Measurements from ENCODE around the gene ZNF286A.
"Not testable (repeated sequence)": the region's sequence is repeated elsewhere in the genome, so short reads cannot be mapped to it uniquely, and the experiment has no call there.

Gene ZNF286A

DNA sequence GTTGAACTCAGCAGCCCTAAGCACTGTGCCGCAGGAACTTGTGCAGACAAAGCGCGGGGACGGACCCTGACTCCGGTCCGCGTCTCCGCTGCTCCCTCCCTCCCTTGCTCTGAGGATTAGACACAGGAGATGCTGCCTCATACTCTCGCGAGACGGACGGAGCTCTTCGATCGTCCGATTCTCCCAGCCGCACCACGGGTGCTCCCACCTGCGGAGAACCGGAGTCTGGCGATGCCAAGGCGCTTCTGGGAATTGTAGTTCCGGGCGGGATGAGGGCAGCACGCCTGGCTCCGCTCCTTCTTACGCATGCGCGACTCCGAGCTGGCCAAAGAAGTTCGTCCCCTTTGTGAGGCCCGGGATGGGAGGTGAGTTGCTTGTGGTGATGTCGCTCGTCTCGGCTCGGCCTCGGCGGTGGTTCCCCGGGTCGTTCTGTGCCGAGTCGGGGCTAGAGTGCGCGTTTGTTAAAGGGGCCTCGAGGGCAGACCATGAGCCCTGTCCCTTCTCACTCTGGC, at the start of gene ZNF286A:
Gene ZNF286A, plus strand, starts transcription at position 340 of the 512 bp plus-strand sequence. CDS start 578 bp downstream, outside the sequence.
- peak within 1 kb of the TSS; percentile 71 to 80 for H3K4me3 ChIP-seq (ENCODE audit: low read length in 2 of 2)
- H3K4me1 ChIP-seq (ENCODE audit: control insufficient read depth, insufficient read depth, low read length); H3K9me3 ChIP-seq (ENCODE audit: control insufficient read depth in 2 of 2, low read length in 2 of 2); H3K36me3 ChIP-seq (ENCODE audit: control insufficient read depth in 2 of 2, insufficient read depth in 2 of 2, low read length in 2 of 2); H3K27me3 ChIP-seq (ENCODE audit: control insufficient read depth in 1 of 2, insufficient read depth in 2 of 2, low read length in 2 of 2); H3K27ac ChIP-seq (ENCODE audit: low read length): not testable (repeated sequence)
- H3K9ac ChIP-seq (ENCODE audit: low read length in 2 of 2): peak within 1 kb of the TSS; percentile 29 to 76

DNA sequence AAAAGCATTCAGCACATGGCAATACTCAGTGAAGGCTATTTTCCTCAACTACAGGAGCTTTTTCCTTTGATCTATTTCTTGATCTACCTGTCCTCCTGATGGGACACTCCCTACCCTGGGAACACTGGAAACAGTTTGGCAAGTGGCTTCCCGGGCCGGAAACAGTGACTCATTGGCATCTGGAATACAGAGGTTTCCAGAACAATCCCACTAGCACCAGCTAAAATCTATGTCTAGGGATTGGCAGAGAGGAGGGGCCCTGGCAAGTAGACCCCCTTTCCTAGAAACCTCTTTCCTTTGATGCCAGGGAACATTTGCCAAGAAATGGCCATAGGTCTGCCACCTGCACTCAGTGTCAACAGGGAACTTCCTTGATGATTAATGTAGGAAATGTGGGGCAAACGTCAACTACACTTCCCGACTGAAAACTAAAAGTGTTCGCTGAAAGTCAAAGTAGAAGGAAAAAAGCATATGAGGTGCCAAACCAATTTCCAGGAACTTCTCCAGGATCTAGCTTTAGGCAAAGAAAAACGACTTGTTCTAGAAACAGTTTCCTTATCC, 49.6 kb upstream of the ZNF286A start:
- Histone ChIP-seq H3K27ac (ENCODE audit: low read length) (peak overlapping the region; percentile 41), H3K27me3 (ENCODE audit: control insufficient read depth in 1 of 2, insufficient read depth in 2 of 2, low read length in 2 of 2) (no peaks in the 10 kb centered on the region), H3K36me3 (ENCODE audit: control insufficient read depth in 2 of 2, insufficient read depth in 2 of 2, low read length in 2 of 2) (no peaks in the 10 kb centered on the region), H3K4me1 (ENCODE audit: control insufficient read depth, insufficient read depth, low read length) (peaks cover 25% of the 10 kb centered on the region), H3K4me3 (ENCODE audit: low read length in 2 of 2) (peak overlapping the region in 1 of 2 donors; percentile 84), H3K9ac (ENCODE audit: low read length in 2 of 2) (no peak overlapping the region), H3K9me3 (ENCODE audit: control insufficient read depth in 2 of 2, low read length in 2 of 2) (no peaks in the 10 kb centered on the region)

DNA sequence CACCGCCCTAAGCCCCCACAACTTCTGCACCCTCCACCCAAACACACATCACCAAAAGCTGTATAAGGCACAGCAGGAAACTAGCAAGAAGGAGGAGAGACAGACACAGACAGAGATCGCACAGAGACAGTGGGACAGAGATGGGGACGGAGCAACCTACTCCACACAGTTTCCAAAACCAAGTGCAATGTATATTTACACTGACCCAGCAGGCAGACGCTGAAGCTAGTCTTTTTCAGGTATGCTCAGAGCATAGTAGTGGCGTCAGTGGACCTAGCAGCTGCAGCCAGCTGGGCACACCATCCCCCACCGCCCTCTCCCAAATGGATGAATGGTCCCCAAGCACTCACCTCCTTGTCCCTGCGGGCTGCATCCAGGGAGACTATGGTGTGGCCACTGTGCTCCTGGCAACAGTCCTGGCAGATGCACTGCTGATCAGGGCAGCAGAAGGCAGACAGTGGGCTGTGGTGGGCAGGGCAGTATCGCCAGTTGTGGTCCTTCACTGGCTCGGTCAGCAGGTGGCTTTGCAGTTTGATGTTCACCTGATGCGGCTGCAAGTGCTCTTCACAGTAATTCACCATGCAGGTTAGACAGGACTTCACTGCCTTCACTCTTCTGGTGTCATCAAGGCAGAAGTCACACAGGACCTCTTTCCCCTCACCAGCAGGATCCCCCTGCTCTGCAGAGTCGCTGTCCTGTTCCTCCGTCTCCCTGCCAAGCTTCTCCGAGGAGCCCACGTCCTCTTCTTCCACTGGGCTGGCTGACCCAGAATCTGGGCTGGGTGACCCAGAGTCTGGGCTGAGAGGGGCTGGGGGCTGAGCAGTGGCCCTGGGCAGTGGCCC, 48.6 kb upstream of the ZNF286A start:
- H3K4me3 ChIP-seq (ENCODE audit: low read length in 2 of 2): peak overlapping the region; percentile 72 to 84
- H3K4me1 ChIP-seq (ENCODE audit: control insufficient read depth, insufficient read depth, low read length): peaks cover 25% of the 10 kb centered on the region
- H3K9ac ChIP-seq (ENCODE audit: low read length in 2 of 2): peak overlapping the region; percentile 53 to 84
- peak overlapping the region; percentile 73 for H3K27ac ChIP-seq (ENCODE audit: low read length)
- no peaks in the 10 kb centered on the region for H3K36me3 ChIP-seq (ENCODE audit: control insufficient read depth in 2 of 2, insufficient read depth in 2 of 2, low read length in 2 of 2)
- no peaks in the 10 kb centered on the region for H3K27me3 ChIP-seq (ENCODE audit: control insufficient read depth in 1 of 2, insufficient read depth in 2 of 2, low read length in 2 of 2)
- H3K9me3 ChIP-seq (ENCODE audit: control insufficient read depth in 2 of 2, low read length in 2 of 2): no peaks in the 10 kb centered on the region

DNA sequence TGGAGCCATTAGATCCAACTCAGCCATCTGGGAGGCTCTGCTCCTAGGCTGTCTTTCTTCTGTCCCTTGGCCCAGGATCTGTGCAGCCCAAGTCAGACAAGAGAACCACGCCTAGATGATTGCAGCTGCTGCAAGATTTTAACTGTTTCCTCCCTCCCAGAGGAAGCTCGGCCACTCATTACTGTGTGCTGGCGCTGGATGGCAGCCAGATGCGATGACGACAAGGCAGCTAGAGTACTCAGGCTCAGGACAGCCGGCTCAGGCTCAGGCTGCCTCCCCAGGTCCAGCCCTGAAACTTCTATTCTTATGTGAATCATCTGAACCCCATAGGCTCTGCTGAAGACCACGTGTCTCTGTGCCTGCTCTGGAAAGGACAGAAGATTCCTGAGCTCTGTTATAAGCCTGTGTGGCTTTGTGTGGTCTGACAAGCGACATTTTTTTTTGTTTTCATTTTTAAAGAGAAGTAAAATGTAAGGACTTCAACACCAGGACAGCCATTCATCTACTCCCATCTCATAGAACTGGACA, 47.9 kb upstream of the ZNF286A start:
- H3K27ac ChIP-seq (ENCODE audit: low read length): peak overlapping the region; percentile 73
- H3K9ac ChIP-seq (ENCODE audit: low read length in 2 of 2): peak overlapping the region; percentile 53 to 84
- peak overlapping the region; percentile 72 to 84 for H3K4me3 ChIP-seq (ENCODE audit: low read length in 2 of 2)
- no peaks in the 10 kb centered on the region for H3K27me3 ChIP-seq (ENCODE audit: control insufficient read depth in 1 of 2, insufficient read depth in 2 of 2, low read length in 2 of 2)
- peaks cover 25% of the 10 kb centered on the region for H3K4me1 ChIP-seq (ENCODE audit: control insufficient read depth, insufficient read depth, low read length)
- no peaks in the 10 kb centered on the region for H3K9me3 ChIP-seq (ENCODE audit: control insufficient read depth in 2 of 2, low read length in 2 of 2)
- no peaks in the 10 kb centered on the region for H3K36me3 ChIP-seq (ENCODE audit: control insufficient read depth in 2 of 2, insufficient read depth in 2 of 2, low read length in 2 of 2)

DNA sequence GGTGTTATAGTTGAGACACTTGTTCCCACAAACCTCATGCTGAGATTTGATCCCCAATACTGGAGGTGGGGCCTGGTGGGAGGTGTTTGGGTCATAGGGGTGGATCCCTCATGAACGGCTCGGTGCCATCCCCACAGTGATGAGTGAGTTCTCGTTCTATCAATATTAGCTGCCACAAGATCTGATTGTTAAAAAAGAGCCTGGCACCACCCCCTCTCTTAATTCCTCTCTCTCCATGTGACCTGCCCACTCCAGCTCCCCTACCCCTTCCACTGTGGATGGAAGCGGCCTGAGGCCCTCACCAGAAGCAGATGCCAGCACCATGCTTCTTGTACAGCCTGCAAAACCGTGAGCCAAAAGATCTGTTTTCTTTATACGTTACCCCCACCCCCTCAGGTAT, 46.6 kb upstream of the ZNF286A start:
- Histone ChIP-seq H3K27ac (ENCODE audit: low read length) (no peak overlapping the region), H3K4me3 (ENCODE audit: low read length in 2 of 2) (no peak overlapping the region), H3K4me1 (ENCODE audit: control insufficient read depth, insufficient read depth, low read length) (peaks cover 25% of the 10 kb centered on the region), H3K27me3 (ENCODE audit: control insufficient read depth in 1 of 2, insufficient read depth in 2 of 2, low read length in 2 of 2) (no peaks in the 10 kb centered on the region), H3K9me3 (ENCODE audit: control insufficient read depth in 2 of 2, low read length in 2 of 2) (no peaks in the 10 kb centered on the region), H3K36me3 (ENCODE audit: control insufficient read depth in 2 of 2, insufficient read depth in 2 of 2, low read length in 2 of 2) (no peaks in the 10 kb centered on the region), H3K9ac (ENCODE audit: low read length in 2 of 2) (no peak overlapping the region)

DNA sequence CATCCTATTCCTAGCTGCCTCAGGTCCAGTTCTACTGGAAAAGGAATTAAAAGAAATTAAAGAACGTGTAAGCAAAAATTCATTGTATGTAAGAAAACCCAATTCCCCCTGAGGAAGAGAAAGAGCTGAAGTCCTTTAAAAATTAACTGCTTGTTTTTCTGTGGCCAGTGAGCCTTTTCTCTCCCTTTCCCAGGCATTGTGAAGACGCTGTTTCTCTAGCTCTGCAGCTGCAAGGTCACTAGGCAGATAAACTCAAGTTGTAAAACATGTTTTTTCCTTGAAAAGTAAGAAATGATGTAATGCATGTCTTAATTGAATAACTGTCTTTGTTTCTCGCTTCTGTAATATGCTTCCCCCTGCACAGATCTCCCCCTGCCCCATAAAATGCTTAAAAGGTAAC, 45.2 kb upstream of the ZNF286A start:
- H3K27ac ChIP-seq (ENCODE audit: low read length); H3K4me3 ChIP-seq (ENCODE audit: low read length in 2 of 2): not testable (repeated sequence)
- H3K4me1 ChIP-seq (ENCODE audit: control insufficient read depth, insufficient read depth, low read length): peaks cover 19% of the 10 kb centered on the region

DNA sequence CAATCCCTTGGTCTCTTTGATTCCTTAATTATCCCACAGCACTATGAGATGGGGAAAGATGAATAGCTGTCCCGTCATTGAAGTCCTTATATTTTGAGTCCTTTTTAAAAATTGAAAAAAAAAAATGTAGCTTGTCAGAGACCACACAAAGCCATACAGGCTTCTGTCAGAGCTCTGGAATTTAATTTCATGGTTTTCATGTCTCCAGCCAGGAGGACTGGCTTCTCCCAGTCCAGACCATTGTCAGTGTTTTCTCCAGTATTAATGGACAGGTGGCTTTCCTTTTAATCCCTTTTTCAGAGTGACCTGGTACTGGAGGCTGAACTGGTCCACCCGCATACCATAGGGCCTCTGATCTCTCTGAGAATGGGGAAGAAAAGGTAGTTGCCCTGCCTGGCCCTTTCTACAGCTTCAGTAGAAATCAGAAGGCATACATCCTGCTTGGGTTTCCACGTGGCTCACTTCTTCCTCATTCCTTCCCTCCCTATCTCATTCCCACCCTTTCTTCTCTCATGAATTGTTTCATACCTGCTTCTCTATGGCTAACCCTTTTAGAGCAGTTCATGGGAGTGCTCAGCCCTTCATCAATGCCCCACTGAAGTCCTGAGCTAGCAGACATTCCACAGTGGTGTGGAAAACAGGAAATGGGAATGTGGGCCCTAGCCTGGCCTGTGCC, 44.5 kb upstream of the ZNF286A start:
- Histone ChIP-seq H3K9me3 (ENCODE audit: control insufficient read depth in 2 of 2, low read length in 2 of 2) (no peaks in the 10 kb centered on the region), H3K9ac (ENCODE audit: low read length in 2 of 2) (no peak overlapping the region), H3K4me1 (ENCODE audit: control insufficient read depth, insufficient read depth, low read length) (peaks cover 14% of the 10 kb centered on the region), H3K4me3 (ENCODE audit: low read length in 2 of 2) (no peak overlapping the region), H3K27me3 (ENCODE audit: control insufficient read depth in 1 of 2, insufficient read depth in 2 of 2, low read length in 2 of 2) (no peaks in the 10 kb centered on the region), H3K27ac (ENCODE audit: low read length) (no peak overlapping the region), H3K36me3 (ENCODE audit: control insufficient read depth in 2 of 2, insufficient read depth in 2 of 2, low read length in 2 of 2) (no peaks in the 10 kb centered on the region)

More for the DNA sequence above, 45.2 kb upstream of the ZNF286A start:
- H3K36me3 ChIP-seq (ENCODE audit: control insufficient read depth in 2 of 2, insufficient read depth in 2 of 2, low read length in 2 of 2); H3K9me3 ChIP-seq (ENCODE audit: control insufficient read depth in 2 of 2, low read length in 2 of 2); H3K9ac ChIP-seq (ENCODE audit: low read length in 2 of 2); H3K27me3 ChIP-seq (ENCODE audit: control insufficient read depth in 1 of 2, insufficient read depth in 2 of 2, low read length in 2 of 2): not testable (repeated sequence)

DNA sequence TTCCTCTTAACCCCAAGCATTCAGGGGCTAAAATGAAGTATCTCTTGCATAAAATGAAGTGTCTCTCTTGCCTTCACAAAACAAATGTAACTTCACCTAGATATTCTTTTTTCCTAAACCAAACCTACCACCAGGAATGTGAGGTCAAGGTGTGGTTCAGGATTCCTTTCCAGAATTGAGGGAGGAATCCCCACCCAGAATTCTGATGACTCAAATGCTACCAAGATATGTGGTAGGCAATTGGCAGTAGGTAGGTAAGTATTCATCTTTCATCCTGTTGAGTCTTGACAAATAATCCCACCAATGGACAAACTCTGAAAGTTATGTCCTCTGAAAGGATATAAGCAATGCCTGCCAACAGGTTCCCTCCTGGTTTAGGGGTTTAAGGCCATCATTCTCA, 41.7 kb upstream of the ZNF286A start:
- H3K27ac ChIP-seq (ENCODE audit: low read length): no peak overlapping the region
- no peaks in the 10 kb centered on the region for H3K27me3 ChIP-seq (ENCODE audit: control insufficient read depth in 1 of 2, insufficient read depth in 2 of 2, low read length in 2 of 2)

DNA sequence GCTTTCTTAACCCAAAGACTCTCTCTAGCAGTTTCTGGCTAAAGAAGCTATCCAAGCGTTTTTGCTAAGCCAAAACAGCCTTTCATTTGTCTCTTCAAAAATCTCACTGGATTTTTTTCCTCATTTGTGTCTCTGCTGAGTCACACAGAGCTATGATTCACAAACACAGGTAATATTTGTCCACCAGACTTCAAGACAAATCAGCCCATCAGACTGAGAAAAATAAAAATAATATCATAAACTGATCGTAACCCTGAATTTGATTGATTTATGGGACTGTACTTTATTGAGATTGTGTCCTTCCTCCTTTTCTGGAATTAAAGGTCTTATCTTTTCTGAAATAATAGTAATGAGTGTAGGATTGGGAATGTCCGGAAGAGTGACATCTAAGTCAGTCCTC, 41.3 kb upstream of the ZNF286A start:
- no peak overlapping the region for H3K27ac ChIP-seq (ENCODE audit: low read length)
- H3K9ac ChIP-seq (ENCODE audit: low read length in 2 of 2): no peak overlapping the region
- no peaks in the 10 kb centered on the region for H3K9me3 ChIP-seq (ENCODE audit: control insufficient read depth in 2 of 2, low read length in 2 of 2)
- no peaks in the 10 kb centered on the region for H3K4me1 ChIP-seq (ENCODE audit: control insufficient read depth, insufficient read depth, low read length)
- no peaks in the 10 kb centered on the region for H3K36me3 ChIP-seq (ENCODE audit: control insufficient read depth in 2 of 2, insufficient read depth in 2 of 2, low read length in 2 of 2)
- no peaks in the 10 kb centered on the region for H3K27me3 ChIP-seq (ENCODE audit: control insufficient read depth in 1 of 2, insufficient read depth in 2 of 2, low read length in 2 of 2)
- H3K4me3 ChIP-seq (ENCODE audit: low read length in 2 of 2): no peak overlapping the region

More for the DNA sequence above, 41.7 kb upstream of the ZNF286A start:
- H3K9me3 ChIP-seq (ENCODE audit: control insufficient read depth in 2 of 2, low read length in 2 of 2): no peaks in the 10 kb centered on the region
- H3K9ac ChIP-seq (ENCODE audit: low read length in 2 of 2): no peak overlapping the region
- H3K4me1 ChIP-seq (ENCODE audit: control insufficient read depth, insufficient read depth, low read length): no peaks in the 10 kb centered on the region
- no peaks in the 10 kb centered on the region for H3K36me3 ChIP-seq (ENCODE audit: control insufficient read depth in 2 of 2, insufficient read depth in 2 of 2, low read length in 2 of 2)
- no peak overlapping the region for H3K4me3 ChIP-seq (ENCODE audit: low read length in 2 of 2)

DNA sequence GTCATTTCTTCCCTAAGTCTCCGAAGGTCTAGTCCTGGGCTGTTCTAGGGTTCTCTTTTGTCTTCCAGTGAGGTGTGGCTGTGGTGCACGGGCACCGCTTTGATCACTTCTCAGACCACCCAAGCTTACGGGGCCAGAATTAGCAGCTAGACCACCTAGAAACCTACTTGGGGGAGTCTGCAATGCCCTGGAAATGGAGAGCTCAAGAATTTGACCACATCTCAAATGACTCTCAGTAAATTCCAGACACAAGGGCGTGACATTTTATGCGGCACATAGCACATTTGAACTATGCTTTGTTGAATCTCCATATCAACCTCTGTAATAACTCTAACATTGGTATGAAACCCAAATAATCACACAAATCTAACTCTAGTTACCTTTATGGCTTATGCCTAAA, 40.3 kb upstream of the ZNF286A start:
- H3K9ac ChIP-seq (ENCODE audit: low read length in 2 of 2): no peak overlapping the region
- H3K36me3 ChIP-seq (ENCODE audit: control insufficient read depth in 2 of 2, insufficient read depth in 2 of 2, low read length in 2 of 2): peaks cover 0 to 3% of the 10 kb centered on the region in 2 donors
- no peak overlapping the region for H3K27ac ChIP-seq (ENCODE audit: low read length)
- H3K4me3 ChIP-seq (ENCODE audit: low read length in 2 of 2): no peak overlapping the region
- H3K9me3 ChIP-seq (ENCODE audit: control insufficient read depth in 2 of 2, low read length in 2 of 2): no peaks in the 10 kb centered on the region
- no peaks in the 10 kb centered on the region for H3K4me1 ChIP-seq (ENCODE audit: control insufficient read depth, insufficient read depth, low read length)
- H3K27me3 ChIP-seq (ENCODE audit: control insufficient read depth in 1 of 2, insufficient read depth in 2 of 2, low read length in 2 of 2): no peaks in the 10 kb centered on the region
